Osteoblast (primary cell): ENCODE data around the gene RNF217. TPM values are rescaled to one million over a fixed set of nuclear protein-coding genes. Genes with fewer than 3 reads are reported as not detected.

Source experiments
- DNase-seq: peaks from one replicate; pipeline ENCODE4 v3.0.0; 2011; ENCODE audit warnings: low spot score, mixed read lengths; ENCODE audit not compliant: insufficient read length; ENCODE audit errors: missing footprints
- H2AFZ ChIP-seq: 2 replicates; pipeline ENCODE4 v1.6.0; 2011; ENCODE audit warnings: mild to moderate bottlenecking, low read length
- H3K27ac ChIP-seq: 2 replicates; pipeline ENCODE4 v1.5.1; 2011; ENCODE audit warnings: mild to moderate bottlenecking, low read depth, low read length, moderate library complexity
- H3K27me3 ChIP-seq: 2 replicates; pipeline ENCODE4 v1.6.0; 2012; ENCODE audit warnings: mild to moderate bottlenecking, control low read depth, inconsistent platforms, low read length, moderate library complexity; ENCODE audit not compliant: insufficient read depth
- H3K36me3 ChIP-seq: 2 replicates; pipeline ENCODE4 v1.5.1; 2011; ENCODE audit warnings: mild to moderate bottlenecking, low read length, control low read depth, moderate library complexity; ENCODE audit not compliant: insufficient read depth
- H3K4me1 ChIP-seq: 2 replicates; pipeline ENCODE4 v1.5.1; 2011; ENCODE audit warnings: mild to moderate bottlenecking, low read length, control low read depth, moderate library complexity; ENCODE audit not compliant: insufficient read depth
- H3K4me2 ChIP-seq: 2 replicates; pipeline ENCODE4 v1.6.0; 2011; ENCODE audit warnings: mild to moderate bottlenecking, low read length; ENCODE audit not compliant: insufficient read depth
- H3K4me3 ChIP-seq: fragments of 200-600 bp; sonication (generic); 3 replicates; pipeline ENCODE4 v1.5.1; 2012; ENCODE audit warnings: mild to moderate bottlenecking, low read length, inconsistent platforms; ENCODE audit not compliant: insufficient read depth
- H3K79me2 ChIP-seq: 2 replicates; pipeline ENCODE4 v1.6.0; 2012; ENCODE audit warnings: mild to moderate bottlenecking, low read length, control low read depth, inconsistent platforms; ENCODE audit not compliant: insufficient read depth
- H3K9me3 ChIP-seq: 2 replicates; pipeline ENCODE4 v1.5.1; 2011; ENCODE audit warnings: low read depth, low read length, control low read depth
- H4K20me1 ChIP-seq: 2 replicates; pipeline ENCODE4 v1.6.0; 2012; ENCODE audit warnings: mild to moderate bottlenecking, low read length, control low read depth; ENCODE audit not compliant: insufficient read depth
- CTCF ChIP-seq: IDR thresholded peaks from 2 replicates; pipeline ENCODE4 v1.5.1; 2011; ENCODE audit warnings: mild to moderate bottlenecking, low read depth, low read length, moderate library complexity; ENCODE audit errors: extremely low read depth
- total RNA-seq: library from RNA; depleted of rRNA; stranded (reverse); fragments of >200 nt; gene quantifications from 2 replicates; pipeline ENCODE4 v1.2.3, GENCODE V29; 2012

The RNF217 gene
- total RNA-seq, 1 donor, result 22.8 TPM

GRCh38 chr6:125019918-125020317, 57.7 kb downstream of the RNF217 start:
- H3K27ac ChIP-seq, result no peak overlapping the region
- H3K9me3 ChIP-seq, result no peaks in the 10 kb centered on the region
- H3K36me3 ChIP-seq, result no peaks in the 10 kb centered on the region
- H3K27me3 ChIP-seq, result no peaks in the 10 kb centered on the region
- H3K4me3 ChIP-seq, result no peak overlapping the region
- no peak overlapping the region for H2AFZ ChIP-seq
- peaks cover under 1% of the 10 kb centered on the region for H3K4me1 ChIP-seq
- no peak overlapping the region for H3K4me2 ChIP-seq
- DNase-seq, result no peak
- H4K20me1 ChIP-seq, result no peaks in the 10 kb centered on the region
- no peak for TF ChIP-seq CTCF
- peaks cover 31% of the 10 kb centered on the region for H3K79me2 ChIP-seq

GRCh38 chr6:125020385-125020784, 58.1 kb downstream of the RNF217 start:
- no peaks in the 10 kb centered on the region for H3K9me3 ChIP-seq
- TF ChIP-seq CTCF, result no peak
- no peak overlapping the region for H3K27ac ChIP-seq
- H3K36me3 ChIP-seq, result no peaks in the 10 kb centered on the region
- no peak overlapping the region for H2AFZ ChIP-seq
- no peak overlapping the region for H3K4me2 ChIP-seq
- no peaks in the 10 kb centered on the region for H3K27me3 ChIP-seq
- DNase-seq, result peak; percentile 4
- no peaks in the 10 kb centered on the region for H3K4me1 ChIP-seq
- no peak overlapping the region for H3K4me3 ChIP-seq
- H3K79me2 ChIP-seq, result peaks cover 34% of the 10 kb centered on the region
- H4K20me1 ChIP-seq, result peaks cover 2% of the 10 kb centered on the region

GRCh38 chr6:125022391-125022989, 60.3 kb downstream of the RNF217 start:
- Histone ChIP-seq H3K4me1 (no peaks in the 10 kb centered on the region), H2AFZ (no peak overlapping the region), H4K20me1 (peaks cover 6% of the 10 kb centered on the region), H3K27ac (no peak overlapping the region), H3K27me3 (no peaks in the 10 kb centered on the region), H3K4me2 (no peak overlapping the region), H3K4me3 (no peak overlapping the region), H3K79me2 (peaks cover 38% of the 10 kb centered on the region), H3K9me3 (no peaks in the 10 kb centered on the region), H3K36me3 (no peaks in the 10 kb centered on the region)
- no peak for DNase-seq
- no peak for TF ChIP-seq CTCF

GRCh38 chr6:125025164-125025854, 63.1 kb downstream of the RNF217 start:
- peaks cover 9% of the 10 kb centered on the region for H4K20me1 ChIP-seq

More at GRCh38 chr6:125025164-125025854, 63.1 kb downstream of the RNF217 start:
- no peak overlapping the region for H3K4me3 ChIP-seq
- peaks cover 31% of the 10 kb centered on the region for H3K79me2 ChIP-seq
- no peak overlapping the region for H3K4me2 ChIP-seq
- no peak for DNase-seq
- no peak overlapping the region for H2AFZ ChIP-seq
- H3K36me3 ChIP-seq, result no peaks in the 10 kb centered on the region
- no peaks in the 10 kb centered on the region for H3K27me3 ChIP-seq
- no peaks in the 10 kb centered on the region for H3K9me3 ChIP-seq
- no peaks in the 10 kb centered on the region for H3K4me1 ChIP-seq
- TF ChIP-seq CTCF, result no peak
- no peak overlapping the region for H3K27ac ChIP-seq
